OCI-LY7 (cell line): ENCODE results near the gene EXOC4. TPM values are rescaled to one million over a fixed set of nuclear protein-coding genes. Genes with fewer than 3 reads are reported as not detected.

Experiments used
- BruUV-seq: library from RNA; stranded (reverse); fragments of 400-500 nt; replicated peaks from 2 replicates; lab custom pipeline; 2021; lab: Mats Ljungman, UMichigan
- CTCF ChIA-PET: fragments of 300-600 bp; sonication (Branson Sonifier 250); formaldehyde crosslinking; loops from one replicate; lab custom pipeline; 2022; ENCODE audit warnings: antibody characterized with exemption; ENCODE audit not compliant: unreplicated experiment; lab: Charles Lee
- POLR2A ChIA-PET: fragments of 300-600 bp; sonication (Branson Sonifier 250); formaldehyde crosslinking; loops from one replicate; lab custom pipeline; 2022; ENCODE audit warnings: antibody characterized with exemption; lab: Charles Lee
- DNase-seq: peaks from one replicate; pipeline ENCODE4 v3.0.0-alpha.2; 2015; ENCODE audit warnings: low spot score
- H2AFZ ChIP-seq: fragments of 200-600 bp; sonication (generic), shearing (Covaris generic); 2 replicates; pipeline ENCODE4 v1.6.1; 2014; ENCODE audit warnings: mild to moderate bottlenecking, antibody characterized with exemption, low read length, moderate library complexity
- H3K27ac ChIP-seq: fragments of 200-600 bp; sonication (generic); 2 replicates; pipeline ENCODE4 v1.5.1; 2014; ENCODE audit warnings: mixed run types, low read depth, mild to moderate bottlenecking, moderate library complexity, low read length, inconsistent platforms; ENCODE audit not compliant: poor library complexity, severe bottlenecking
- H3K36me3 ChIP-seq: fragments of 200-600 bp; sonication (generic); 2 replicates; pipeline ENCODE4 v1.6.1; 2014; ENCODE audit warnings: mild to moderate bottlenecking, antibody characterized with exemption, low read length, moderate library complexity, mixed read lengths; ENCODE audit not compliant: insufficient read depth
- H3K4me1 ChIP-seq: fragments of 200-600 bp; sonication (generic); 2 replicates; pipeline ENCODE4 v1.5.1; 2014; ENCODE audit warnings: mild to moderate bottlenecking, low read length; ENCODE audit not compliant: insufficient read depth, poor library complexity, severe bottlenecking
- H3K4me2 ChIP-seq: fragments of 200-600 bp; sonication (generic); 2 replicates; pipeline ENCODE4 v1.6.1; 2014; ENCODE audit warnings: mild to moderate bottlenecking, low read length
- H3K4me3 ChIP-seq: fragments of 200-600 bp; sonication (generic); 2 replicates; pipeline ENCODE4 v1.5.1; 2014; ENCODE audit warnings: mild to moderate bottlenecking, low read depth, low read length; ENCODE audit not compliant: poor library complexity, severe bottlenecking
- H3K79me2 ChIP-seq: fragments of 200-600 bp; sonication (generic); 2 replicates; pipeline ENCODE4 v1.6.1; 2016; ENCODE audit warnings: low read depth, mild to moderate bottlenecking, low read length, moderate library complexity, mixed read lengths; ENCODE audit not compliant: insufficient read depth
- H3K9me2 ChIP-seq: fragments of 200-600 bp; sonication (generic); 2 replicates; pipeline ENCODE4 v1.6.1; 2016; ENCODE audit warnings: mild to moderate bottlenecking, low read length, mixed read lengths; ENCODE audit not compliant: insufficient read depth
- H3K9me3 ChIP-seq: fragments of 200-600 bp; sonication (generic); 2 replicates; pipeline ENCODE4 v1.6.1; 2014; ENCODE audit warnings: mild to moderate bottlenecking, mixed run types, low read length, mixed read lengths
- H4K20me1 ChIP-seq: fragments of 200-600 bp; sonication (generic); 2 replicates; pipeline ENCODE4 v1.6.1; 2014; ENCODE audit warnings: mild to moderate bottlenecking, antibody characterized with exemption, low read length, moderate library complexity, mixed read lengths; ENCODE audit not compliant: insufficient read depth
- CTCF ChIP-seq: fragments of 200-600 bp; sonication (generic); conservative IDR thresholded peaks from 2 replicates; pipeline ENCODE4 v1.5.1; 2014; ENCODE audit warnings: mild to moderate bottlenecking, antibody characterized with exemption, low read length, moderate library complexity, mixed read lengths
- EZH2phosphoT487 ChIP-seq: fragments of 200-600 bp; sonication (generic); IDR thresholded peaks from 2 replicates; pipeline ENCODE4 v1.6.1; 2018; ENCODE audit warnings: low read depth, borderline replicate concordance, mild to moderate bottlenecking, mixed run types, antibody characterized with exemption, low read length, moderate library complexity, mixed read lengths
- intact Hi-C: fragments of 100-400 bp; cut with micrococcal nuclease; formaldehyde crosslinking; loops from one replicate; pipeline ENCODE4 v1.10.0; 2022; ENCODE audit not compliant: unreplicated experiment
- total RNA-seq, 2 experiments: library from RNA; depleted of rRNA in 1 of 2; stranded (reverse); fragments of >200 nt in 1 of 2; shearing (Covaris generic) in 1 of 2; gene quantifications; 2 replicates each; pipeline ENCODE4 v1.2.3, GENCODE V29; 2014 to 2022

The EXOC4 gene
- total RNA-seq, 2 experiments from 2014 or later, result 75.1 to 93.2 TPM

- no peak for DNase-seq
- no peak overlapping the region for H3K4me3 ChIP-seq
- H3K9me2 ChIP-seq, result no peaks in the 10 kb centered on the region
- intact Hi-C loops, result no loop called here
- H3K4me2 ChIP-seq, result no peak overlapping the region
- no peaks in the 10 kb centered on the region for H3K36me3 ChIP-seq
- BruUV-seq, result no TSS peak
- H3K9me3 ChIP-seq, result no peaks in the 10 kb centered on the region
- H4K20me1 ChIP-seq, result no peaks in the 10 kb centered on the region
- H2AFZ ChIP-seq, result no peak overlapping the region
- H3K27ac ChIP-seq, result no peak overlapping the region
- ChIA-PET POLR2A (interaction anchor here (0.6 kb wide), 1 partner anchor 486 kb away, joined by 4 read pairs; no protein-coding TSS in a partner anchor), CTCF (no interaction called here)
- no peaks in the 10 kb centered on the region for H3K4me1 ChIP-seq
- H3K79me2 ChIP-seq, result no peaks in the 10 kb centered on the region
- TF ChIP-seq EZH2phosphoT487 (no peak), CTCF (no peak)
Observed at GRCh38 chr7:133423618-133424017, 170.7 kb downstream of the EXOC4 start.

GRCh38 chr7:133428326-133428725 lies 175.4 kb downstream of the EXOC4 start:
- DNase-seq, result no peak
- no peak overlapping the region for H2AFZ ChIP-seq
- no TSS peak for BruUV-seq
- no peak overlapping the region for H3K27ac ChIP-seq
- intact Hi-C loops, result no loop called here
- H3K4me3 ChIP-seq, result no peak overlapping the region
- no peaks in the 10 kb centered on the region; the same call in 1 of the 2 replicates for H4K20me1 ChIP-seq
- POLR2A ChIA-PET, result no interaction called here
- H3K9me3 ChIP-seq, result no peaks in the 10 kb centered on the region
- no peaks in the 10 kb centered on the region for H3K79me2 ChIP-seq
- no peaks in the 10 kb centered on the region for H3K36me3 ChIP-seq
- H3K4me2 ChIP-seq, result no peak overlapping the region
- H3K9me2 ChIP-seq, result no peaks in the 10 kb centered on the region
- no peak for TF ChIP-seq EZH2phosphoT487
- TF ChIP-seq CTCF, result no peak
- CTCF ChIA-PET, result no interaction called here
- no peaks in the 10 kb centered on the region for H3K4me1 ChIP-seq

- intact Hi-C loops, result no loop called here
- no peaks in the 10 kb centered on the region for H3K4me1 ChIP-seq
- H3K27ac ChIP-seq, result no peak overlapping the region
- no peaks in the 10 kb centered on the region for H3K36me3 ChIP-seq
- H2AFZ ChIP-seq, result no peak overlapping the region
- no peaks in the 10 kb centered on the region; the same call in 1 of the 2 replicates for H4K20me1 ChIP-seq
- no peaks in the 10 kb centered on the region for H3K9me2 ChIP-seq
- no peak overlapping the region for H3K4me2 ChIP-seq
- no peak overlapping the region for H3K4me3 ChIP-seq
- POLR2A ChIA-PET, result no interaction called here
- TF ChIP-seq CTCF, result no peak
- no peak for TF ChIP-seq EZH2phosphoT487
- no TSS peak for BruUV-seq
- H3K9me3 ChIP-seq, result no peaks in the 10 kb centered on the region
- no peaks in the 10 kb centered on the region for H3K79me2 ChIP-seq
- CTCF ChIA-PET, result no interaction called here
- no peak for DNase-seq
Observed at GRCh38 chr7:133428876-133429275, 176.0 kb downstream of the EXOC4 start.
